ENCODE data around the gene C10orf71. TPM values are rescaled to one million over a fixed set of nuclear protein-coding genes. Genes with fewer than 3 reads are reported as not detected.
A peak's percentile ranks its signal among the peaks of the same experiment; 100 is the strongest.

C10orf71 gene
- total and polyA plus RNA-seq, 11 donors: 6.6 to 228 (median 112) TPM

DNA sequence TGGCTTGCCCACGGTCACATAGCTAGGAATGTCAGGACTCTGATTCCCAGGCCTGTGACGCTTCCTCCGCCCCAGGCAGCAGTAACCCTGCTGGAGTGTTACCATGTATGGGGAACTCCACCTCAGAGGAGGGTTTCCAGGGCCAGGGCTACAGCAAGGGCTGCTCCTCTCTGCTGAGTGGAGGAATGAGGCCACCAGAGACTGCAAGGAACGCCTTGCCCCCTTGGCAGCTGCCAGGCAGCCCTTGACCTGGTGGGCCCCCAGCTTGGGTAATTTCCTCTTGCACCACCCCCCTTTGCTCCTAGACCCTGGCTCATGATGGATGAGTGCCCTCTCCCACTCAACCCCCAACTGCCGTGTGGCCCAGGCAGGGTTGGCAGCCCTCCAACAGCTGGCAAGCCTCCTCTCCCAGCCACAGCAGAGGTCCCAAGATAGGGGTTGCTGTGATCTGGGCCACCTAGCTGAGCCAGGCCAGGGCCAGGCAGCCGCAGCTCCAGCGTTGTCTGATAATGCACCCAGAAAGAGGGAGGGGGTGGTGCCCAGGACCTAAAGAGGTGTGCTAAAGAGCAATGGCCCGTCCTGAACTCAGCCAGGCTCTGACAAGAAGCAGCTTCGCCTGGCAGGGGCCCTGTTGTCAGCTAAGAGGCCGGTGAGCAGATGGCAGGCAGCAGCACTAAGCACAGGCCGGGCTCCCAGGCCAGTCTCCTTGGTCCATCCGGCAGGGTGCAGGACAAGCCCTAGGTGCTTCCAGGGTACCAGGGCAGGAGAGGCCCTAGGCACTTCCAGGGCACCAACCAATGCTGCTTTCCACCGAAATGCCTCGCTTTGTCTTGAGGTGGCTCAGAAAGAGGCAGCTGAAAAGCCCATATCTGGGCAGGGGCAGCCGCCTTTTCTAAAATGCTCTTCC lies 61.6 kb downstream of the C10orf71 start:
- peak; percentile 65 to 77 (median 72) for DNase-seq
- Histone ChIP-seq H3K27me3 (no peaks in the 10 kb centered on the region), H3K27ac (peak overlapping the region; percentile 36 to 85 (median 74)), H3K4me3 (no peak overlapping the region), H3K4me1 (peaks cover 0 to 29% (median 16%) of the 10 kb centered on the region in 12 donors), H3K36me3 (no peaks in the 10 kb centered on the region), H3K9me3 (peaks cover 0 to 12% (median 0%) of the 10 kb centered on the region in 12 donors)
- intact Hi-C loops (cut with DNase I): loop anchor here in 3 of 10 donors (10.0 kb wide), 2 partner anchors 136 to 376 kb away; no protein-coding TSS in a partner anchor
- WGBS, 4 donors: 31 to 54% (median 50%) methylated on average over 10 to 15 of the region's 15 CpGs
- peak; percentile 85 to 92 (median 87) for ATAC-seq
- no peak for TF ChIP-seq POLR2A (IDR thresholded peaks at IDR 0.05)
- TF ChIP-seq, protein P1, sequence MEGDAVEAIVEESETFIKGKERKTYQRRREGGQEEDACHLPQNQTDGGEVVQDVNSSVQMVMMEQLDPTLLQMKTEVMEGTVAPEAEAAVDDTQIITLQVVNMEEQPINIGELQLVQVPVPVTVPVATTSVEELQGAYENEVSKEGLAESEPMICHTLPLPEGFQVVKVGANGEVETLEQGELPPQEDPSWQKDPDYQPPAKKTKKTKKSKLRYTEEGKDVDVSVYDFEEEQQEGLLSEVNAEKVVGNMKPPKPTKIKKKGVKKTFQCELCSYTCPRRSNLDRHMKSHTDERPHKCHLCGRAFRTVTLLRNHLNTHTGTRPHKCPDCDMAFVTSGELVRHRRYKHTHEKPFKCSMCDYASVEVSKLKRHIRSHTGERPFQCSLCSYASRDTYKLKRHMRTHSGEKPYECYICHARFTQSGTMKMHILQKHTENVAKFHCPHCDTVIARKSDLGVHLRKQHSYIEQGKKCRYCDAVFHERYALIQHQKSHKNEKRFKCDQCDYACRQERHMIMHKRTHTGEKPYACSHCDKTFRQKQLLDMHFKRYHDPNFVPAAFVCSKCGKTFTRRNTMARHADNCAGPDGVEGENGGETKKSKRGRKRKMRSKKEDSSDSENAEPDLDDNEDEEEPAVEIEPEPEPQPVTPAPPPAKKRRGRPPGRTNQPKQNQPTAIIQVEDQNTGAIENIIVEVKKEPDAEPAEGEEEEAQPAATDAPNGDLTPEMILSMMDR (IDR thresholded peaks at IDR 0.05): no peak

DNA sequence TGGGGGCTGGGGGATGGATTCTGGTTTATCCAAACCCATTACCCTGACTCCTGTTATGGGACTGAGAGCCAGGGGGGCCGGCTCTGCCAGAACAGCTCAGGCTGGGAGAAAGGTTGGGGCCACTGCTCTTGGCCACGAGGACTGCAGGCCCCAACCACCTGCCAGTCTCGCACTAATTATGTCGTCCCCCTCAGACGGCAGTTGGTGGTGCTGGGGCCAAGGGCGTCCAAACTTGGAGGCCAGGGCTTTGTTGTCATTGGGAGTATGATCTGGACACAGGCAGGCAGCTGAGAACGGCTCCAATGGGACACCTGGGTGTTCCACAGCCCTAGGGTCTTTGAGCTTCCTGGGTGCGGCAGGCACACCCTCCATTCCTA lies 62.2 kb downstream of the C10orf71 start:
- TF ChIP-seq, protein P1 (IDR thresholded peaks at IDR 0.05): no peak
- no peak for TF ChIP-seq POLR2A (IDR thresholded peaks at IDR 0.05)
- no peak for ATAC-seq
- H3K4me3 ChIP-seq: no peak overlapping the region
- 72 to 93% (median 80%) methylated on average over 8 of the region's 8 CpGs for WGBS, 4 donors
- no peaks in the 10 kb centered on the region for H3K36me3 ChIP-seq
- DNase-seq: no peak
- H3K4me1 ChIP-seq: peaks cover 0 to 29% (median 16%) of the 10 kb centered on the region in 12 donors
- intact Hi-C loops (cut with DNase I): loop anchor here in 3 of 10 donors (10.0 kb wide), 2 partner anchors 136 to 376 kb away; no protein-coding TSS in a partner anchor
- H3K9me3 ChIP-seq: peaks cover 0 to 12% (median 0%) of the 10 kb centered on the region in 12 donors
- H3K27me3 ChIP-seq: no peaks in the 10 kb centered on the region
- peak overlapping the region in 10 of 12 donors; percentile 53 to 85 (median 75) for H3K27ac ChIP-seq

DNA sequence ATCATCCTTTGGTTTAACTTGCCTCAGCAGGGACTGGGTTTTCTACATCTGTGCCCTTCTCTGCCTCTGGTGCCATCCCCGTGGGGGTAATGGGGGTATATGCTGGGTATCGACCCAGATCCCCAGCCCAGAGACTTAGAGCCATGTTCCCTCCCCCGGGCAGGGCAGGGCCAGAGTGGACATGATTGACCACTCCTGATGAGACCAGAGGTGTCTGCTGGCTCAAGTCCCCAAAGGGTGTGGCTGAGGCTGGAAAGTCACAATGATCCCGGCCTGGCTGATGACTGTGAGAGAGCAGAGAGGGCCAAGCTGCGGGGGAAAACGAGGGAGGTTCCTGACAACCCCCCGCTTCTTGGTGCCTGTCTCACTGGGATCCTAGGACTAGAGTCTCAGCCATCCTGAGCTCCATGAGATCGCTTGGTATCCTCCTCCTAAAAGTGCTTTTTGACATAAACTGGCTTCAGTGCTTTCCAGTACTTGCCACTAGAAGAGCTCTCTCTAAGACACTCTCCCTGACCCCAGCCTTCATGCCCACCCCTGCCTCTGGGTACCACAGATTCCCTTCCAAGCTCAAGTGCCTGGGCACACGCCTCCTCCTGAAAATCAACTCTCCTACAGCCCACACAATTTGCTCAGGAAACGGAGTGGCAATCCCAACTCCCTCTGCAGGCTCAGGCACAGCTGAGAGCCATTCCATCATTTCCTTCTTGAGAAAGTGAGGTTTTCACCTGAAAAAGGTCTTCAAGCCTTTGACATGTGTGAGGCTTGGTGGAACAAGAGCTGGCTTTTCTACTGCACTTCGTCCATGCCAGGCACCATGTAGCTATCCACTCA lies 63.0 kb downstream of the C10orf71 start:
- TF ChIP-seq, protein P1 (IDR thresholded peaks at IDR 0.05): no peak
- TF ChIP-seq POLR2A (IDR thresholded peaks at IDR 0.05): no peak
- Histone ChIP-seq H3K9me3 (peaks cover 0 to 12% (median 0%) of the 10 kb centered on the region in 12 donors), H3K27me3 (no peaks in the 10 kb centered on the region), H3K4me3 (no peak overlapping the region), H3K4me1 (peaks cover 0 to 29% (median 16%) of the 10 kb centered on the region in 12 donors), H3K36me3 (no peaks in the 10 kb centered on the region), H3K27ac (no peak overlapping the region)
- DNase-seq (no peak), ATAC-seq (no peak)
- intact Hi-C loops (cut with DNase I): loop anchor here in 3 of 10 donors (10.0 kb wide), 2 partner anchors 137 to 377 kb away; no protein-coding TSS in a partner anchor
- 72 to 81% (median 76%) methylated on average over 11 of the region's 11 CpGs for WGBS, 4 donors

Measured in heart left ventricle (tissue), 16 donors.